Lung (tissue), 12 donors: Measurements from ENCODE around the gene TOMM5. TPM values are rescaled to one million over a fixed set of nuclear protein-coding genes. Genes with fewer than 3 reads are reported as not detected.

ENCODE experiments used
- ATAC-seq: fragments of 200-7000 bp; cut with Tn5 transposase; one replicate; pipeline ENCODE4 v1.9.1; 2020; ENCODE audit warnings: moderate number of reproducible peaks; ENCODE audit not compliant: insufficient read depth, low FRiP score
- DNase-seq, 3 donors: peaks; one replicate each; pipeline ENCODE4 v3.0.0-alpha.2; 2013 to 2017
- H3K27ac ChIP-seq, 2 donors: one replicate each; pipeline ENCODE4 v1.5.1; 2013; ENCODE audit warnings: mild to moderate bottlenecking in 2 of 2, moderate library complexity in 2 of 2, control low read depth in 1 of 2, inconsistent platforms in 1 of 2, low read depth in 1 of 2, low read length in 1 of 2
- H3K27me3 ChIP-seq, 3 donors: one replicate each; pipeline ENCODE4 v1.5.1; 2013; ENCODE audit warnings: low read length in 2 of 3; ENCODE audit not compliant: control insufficient read depth in 3 of 3, insufficient read depth in 3 of 3
- H3K36me3 ChIP-seq, 4 donors: one replicate each; pipeline ENCODE4 v1.5.1; 2013; ENCODE audit warnings: low read length in 4 of 4, mild to moderate bottlenecking in 1 of 4, moderate library complexity in 1 of 4; ENCODE audit not compliant: control insufficient read depth in 4 of 4, insufficient read depth in 4 of 4
- H3K4me1 ChIP-seq, 5 donors: one replicate each; pipeline ENCODE4 v1.5.1; 2013; ENCODE audit warnings: low read length in 5 of 5, mild to moderate bottlenecking in 2 of 5, moderate library complexity in 1 of 5; ENCODE audit not compliant: control insufficient read depth in 5 of 5, insufficient read depth in 5 of 5
- H3K4me3 ChIP-seq: one replicate; pipeline ENCODE4 v1.5.1; 2013; ENCODE audit warnings: mild to moderate bottlenecking, control low read depth, moderate library complexity
- H3K9ac ChIP-seq, 2 donors: one replicate each; pipeline ENCODE4 v1.5.1; 2013; ENCODE audit warnings: low read length in 2 of 2, control low read depth in 1 of 2; ENCODE audit not compliant: insufficient read depth in 1 of 2
- H3K9me3 ChIP-seq, 4 donors: one replicate each; pipeline ENCODE4 v1.5.1; 2013; ENCODE audit warnings: low read length in 3 of 4, mild to moderate bottlenecking in 1 of 4, moderate library complexity in 1 of 4; ENCODE audit not compliant: control insufficient read depth in 4 of 4, insufficient read depth in 3 of 4
- CTCF ChIP-seq: IDR thresholded peaks from 2 replicates; pipeline ENCODE4 v1.5.1; 2012; ENCODE audit warnings: mild to moderate bottlenecking; ENCODE audit errors: control extremely low read depth, extremely low read depth
- WGBS, 2 donors: extraction: QIAGEN DNeasy Blood & Tissue Kit; methylation state at CpG; one replicate each; pipeline ENCODE4 v1.1.7; 2013; 5-methylcytosine and 5-hydroxymethylcytosine counted together
- polyA plus RNA-seq, 2 donors: library from polyadenylated mRNA; stranded (reverse); fragments of 200-250 nt; gene quantifications; one replicate each; pipeline ENCODE4 v1.2.1, GENCODE V29; 2013
- total RNA-seq, 2 donors: library from RNA; depleted of rRNA in 1 of 2; stranded (reverse); fragments of >200 nt in 1 of 2; gene quantifications; one replicate each; pipeline ENCODE4 v1.2.1, GENCODE V29; 2014 to 2021
- donor health status: control.
- donor health status: control.
- donor health status: Bipolar disorder and iron deficiency.
- donor health status: healthy.
- donor health status: DM: yes; HTN: yes; CAD: no.

TOMM5 gene
- total and polyA plus RNA-seq, 4 donors: 66.7 to 132 (median 89.8) TPM

- DNase-seq: no peak
- WGBS, 2 donors: 76 to 86% methylated on average over 5 of the region's 5 CpGs
Measured at GRCh38 chr9:37575001-37575400, 17.4 kb downstream of the TOMM5 start.

GRCh38 chr9:37574241-37574721 is 18.1 kb downstream of the TOMM5 start:
- WGBS, 2 donors: 44 to 63% methylated on average over 5 of the region's 5 CpGs
- DNase-seq: peak in 2 of 3 donors; percentile 41 to 52
- TF ChIP-seq CTCF: no peak
- H3K36me3 ChIP-seq: no peaks in the 10 kb centered on the region
- H3K27me3 ChIP-seq: no peaks in the 10 kb centered on the region
- no peak overlapping the region for H3K4me3 ChIP-seq
- peaks cover 0 to 18% (median 7%) of the 10 kb centered on the region in 5 donors for H3K4me1 ChIP-seq
- no peak overlapping the region for H3K27ac ChIP-seq
- no peaks in the 10 kb centered on the region for H3K9me3 ChIP-seq
- H3K9ac ChIP-seq: no peak overlapping the region
- ATAC-seq: no peak

More at GRCh38 chr9:37575001-37575400, 17.4 kb downstream of the TOMM5 start:
- ATAC-seq: no peak
- no peak overlapping the region for H3K4me3 ChIP-seq
- H3K27me3 ChIP-seq: no peaks in the 10 kb centered on the region
- no peaks in the 10 kb centered on the region for H3K9me3 ChIP-seq
- H3K36me3 ChIP-seq: no peaks in the 10 kb centered on the region
- H3K27ac ChIP-seq: no peak overlapping the region
- H3K9ac ChIP-seq: peak overlapping the region in 1 of 2 donors; percentile 64
- no peak for TF ChIP-seq CTCF
- H3K4me1 ChIP-seq: peaks cover 0 to 18% (median 7%) of the 10 kb centered on the region in 5 donors

- Histone ChIP-seq H3K27ac (no peak overlapping the region), H3K9ac (no peak overlapping the region), H3K4me3 (no peak overlapping the region), H3K27me3 (no peaks in the 10 kb centered on the region), H3K9me3 (no peaks in the 10 kb centered on the region), H3K4me1 (peaks cover 0 to 14% (median 7%) of the 10 kb centered on the region in 5 donors), H3K36me3 (no peaks in the 10 kb centered on the region)
- ATAC-seq: no peak
- no peak for TF ChIP-seq CTCF
- DNase-seq: no peak
- 92 to 100% methylated on average over 1 of the region's 1 CpG for WGBS, 2 donors
Measured at GRCh38 chr9:37571282-37571681, 21.1 kb downstream of the TOMM5 start.

GRCh38 chr9:37566716-37567115 is 25.7 kb downstream of the TOMM5 start:
- no peak for DNase-seq
- Histone ChIP-seq H3K4me1 (no peaks in the 10 kb centered on the region), H3K27ac (no peak overlapping the region), H3K36me3 (peaks cover 0 to 3% (median 0%) of the 10 kb centered on the region in 4 donors), H3K4me3 (no peak overlapping the region), H3K9ac (no peak overlapping the region), H3K9me3 (peaks cover 0 to 2% (median 0%) of the 10 kb centered on the region in 4 donors), H3K27me3 (no peaks in the 10 kb centered on the region)
- WGBS, 2 donors: 93% methylated on average over 3 of the region's 3 CpGs
- TF ChIP-seq CTCF: no peak
- ATAC-seq: no peak
